A549 (cell line): ENCODE measurements around the gene RNF41. TPM values are rescaled to one million over a fixed set of nuclear protein-coding genes. Genes with fewer than 3 reads are reported as not detected.

Experiments used
- ATAC-seq, 2 experiments: fragments of 200-7000 bp in 1 of 2; fragments of >200 bp in 1 of 2; cut with Nextera tagmentation in 1 of 2; cut with Tn5 transposase in 1 of 2; 3 replicates each; pipeline versions ENCODE4 v1.8.0 to v1.9.1; 2018 to 2020; ENCODE audit warnings: mild to moderate bottlenecking in 1 of 2, moderate library complexity in 1 of 2
- CTCF ChIA-PET: fragments of 300-600 bp; sonication (Branson Sonifier 250); formaldehyde crosslinking; extraction: SDS; loops from one replicate; lab custom pipeline; 2021; ENCODE audit warnings: antibody characterized with exemption, inconsistent platforms; lab: Yijun Ruan, JAX
- POLR2A ChIA-PET: fragments of 350-600 bp; formaldehyde crosslinking; extraction: SDS; loops from one replicate; lab custom pipeline; 2021; ENCODE audit warnings: antibody characterized with exemption, inconsistent platforms; lab: Yijun Ruan, JAX
- DNase-seq, 2 experiments: peaks; one replicate each; pipeline versions ENCODE4 v3.0.0 to v3.0.0-alpha.2; 2011 to 2016; ENCODE audit warnings: low read depth in 1 of 2, low spot score in 1 of 2
- FAIRE-seq: peaks from 2 replicates; lab custom pipeline; 2011; peaks lifted over from hg19 to GRCh38; lab: Jason Lieb, UNC
- H3K27ac ChIP-seq, 2 experiments: fragments of >200 bp; sonication (Bioruptor Twin); formaldehyde crosslinking; 3 replicates each; pipeline ENCODE4 v1.5.1; 2016 to 2017
- H3K4me1 ChIP-seq: fragments of >200 bp; sonication (Bioruptor Twin); formaldehyde crosslinking; 3 replicates; pipeline ENCODE4 v1.6.1; 2016
- H3K4me2 ChIP-seq: fragments of >200 bp; sonication (Bioruptor Twin); formaldehyde crosslinking; 3 replicates; pipeline ENCODE4 v1.6.1; 2016
- H3K4me3 ChIP-seq: fragments of >200 bp; sonication (Bioruptor Twin); formaldehyde crosslinking; 3 replicates; pipeline ENCODE4 v1.5.1; 2016
- H3K9me3 ChIP-seq: fragments of >200 bp; sonication (Bioruptor Twin); formaldehyde crosslinking; 3 replicates; pipeline ENCODE4 v1.6.1; 2016
- ATOH8 ChIP-seq: fragments of 250-450 bp; sonication (Bioruptor Pico); IDR thresholded peaks from 2 replicates; pipeline ENCODE4 v1.5.0; 2020; ENCODE audit warnings: low read depth, mild to moderate bottlenecking, moderate library complexity
- BCL3 ChIP-seq: fragments of >200 bp; sonication (Bioruptor Twin); formaldehyde crosslinking; IDR thresholded peaks from 3 replicates; pipeline ENCODE4 v1.6.1; 2016
- CTCF ChIP-seq: fragments of >200 bp; sonication (Bioruptor Twin); formaldehyde crosslinking; IDR thresholded peaks from 3 replicates; pipeline ENCODE4 v1.5.1; 2016
- EHMT2 ChIP-seq: fragments of 200-600 bp; sonication (generic); IDR thresholded peaks from 2 replicates; pipeline ENCODE4 v1.6.1; 2016; ENCODE audit warnings: antibody characterized with exemption, low read depth, mild to moderate bottlenecking, moderate library complexity
- ELK1 ChIP-seq: fragments of 150-350 bp; IDR thresholded peaks from 2 replicates; pipeline ENCODE4 v1.6.1; 2014; ENCODE audit warnings: low read depth, mild to moderate bottlenecking, low read length
- FOSB ChIP-seq: fragments of 250-450 bp; sonication (Bioruptor Pico); IDR thresholded peaks from 2 replicates; pipeline ENCODE4 v1.5.0; 2020; ENCODE audit warnings: mild to moderate bottlenecking, moderate library complexity
- HOXA7 ChIP-seq: fragments of 250-450 bp; sonication (Bioruptor Pico); IDR thresholded peaks from 2 replicates; pipeline ENCODE4 v1.5.0; 2020; ENCODE audit warnings: mild to moderate bottlenecking, moderate library complexity
- HOXB13 ChIP-seq: fragments of 250-450 bp; sonication (Bioruptor Pico); IDR thresholded peaks from 2 replicates; pipeline ENCODE4 v1.5.0; 2020; ENCODE audit warnings: low read depth, mild to moderate bottlenecking, moderate library complexity
- KDM1A ChIP-seq: fragments of 200-600 bp; sonication (generic); IDR thresholded peaks from 2 replicates; pipeline ENCODE4 v1.6.1; 2016; ENCODE audit warnings: low read depth, mild to moderate bottlenecking
- KDM5A ChIP-seq: fragments of 200-600 bp; sonication (generic); IDR thresholded peaks from 2 replicates; pipeline ENCODE4 v1.6.1; 2016; ENCODE audit warnings: antibody characterized with exemption, mild to moderate bottlenecking
- MAFK ChIP-seq: fragments of 450-650 bp; IDR thresholded peaks from 2 replicates; pipeline ENCODE4 v1.6.1; 2014; ENCODE audit not compliant: partially characterized antibody
- NFE2L2 ChIP-seq: fragments of 150-350 bp; conservative IDR thresholded peaks from 2 replicates; pipeline ENCODE4 v1.6.1; 2014; ENCODE audit warnings: low read length
- NR3C1 ChIP-seq: fragments of >200 bp; sonication (Bioruptor Twin); formaldehyde crosslinking; IDR thresholded peaks from 3 replicates; pipeline ENCODE4 v1.6.1; 2017
- POLR2A ChIP-seq: IDR thresholded peaks from 2 replicates; pipeline ENCODE4 v1.6.1; 2012; ENCODE audit warnings: mild to moderate bottlenecking, low read length
- POLR2AphosphoS2 ChIP-seq: conservative IDR thresholded peaks from 2 replicates; pipeline ENCODE4 v1.6.1; 2012; ENCODE audit warnings: low read length, improper control_type of control experiment, inconsistent platforms
- RFX5 ChIP-seq: fragments of 450-650 bp; IDR thresholded peaks from 2 replicates; pipeline ENCODE4 v1.7.1; 2014; ENCODE audit warnings: antibody characterized with exemption, mild to moderate bottlenecking, moderate library complexity
- RNF2 ChIP-seq: fragments of 200-600 bp; sonication (generic); IDR thresholded peaks from 2 replicates; pipeline ENCODE4 v1.6.1; 2016; ENCODE audit warnings: low read depth, mild to moderate bottlenecking, antibody characterized with exemption, moderate library complexity, borderline replicate concordance
- USF2 ChIP-seq: fragments of 450-650 bp; IDR thresholded peaks from 2 replicates; pipeline ENCODE4 v1.6.1; 2014; ENCODE audit warnings: antibody characterized with exemption
- ZSCAN20 ChIP-seq: fragments of 250-450 bp; sonication (Bioruptor Pico); IDR thresholded peaks from 2 replicates; pipeline ENCODE4 v1.8.0; 2022; ENCODE audit warnings: mild to moderate bottlenecking, moderate library complexity
- WGBS: methylation state at CpG from one replicate; pipeline ENCODE4 v1.1.6; 2017; ENCODE audit errors: missing lambda C conversion rate; 5-methylcytosine and 5-hydroxymethylcytosine counted together
- polyA plus RNA-seq, 4 experiments: library from polyadenylated mRNA; depleted of rRNA in 3 of 4; stranded (reverse); fragments of >200 nt; fragmentation: RNase III in 1 of 4; extraction: RNeasy Plus Mini Kit Qiagen cat#74134 plus additional on column Dnase treatment in 1 of 4; gene quantifications; 2 replicates in 3 of 4; 3 replicates in 1 of 4; pipeline ENCODE4 v1.2.3, GENCODE V29; 2011 to 2017

RNF41 gene
- polyA plus RNA-seq, 2 of the 4 experiments (the other 2 are of a cell fraction): 21.7 to 47.8 TPM

- TF ChIP-seq CTCF (no peak), NFE2L2 (no peak), FOSB (CRISPR knock-in tag) (no peak), HOXB13 (CRISPR knock-in tag) (0 out of 2 replicates have a peak, but pooled peaks have one; percentile 37)
Measured at GRCh38 chr12:56261503-56262232, 39.9 kb upstream of the RNF41 start (continued).

- Histone ChIP-seq H3K4me1 (peaks cover 46% of the 10 kb centered on the region), H3K9me3 (no peaks in the 10 kb centered on the region), H3K27ac (peak overlapping the region; percentile 82 to 86), H3K4me3 (no peak overlapping the region), H3K4me2 (peak overlapping the region; percentile 61; the same call in 2 of the 3 replicates)
- no peak for ATAC-seq
- ChIA-PET POLR2A (no interaction called here), CTCF (interaction anchor here (2.9 to 9.6 kb wide), 4 partner anchors 13 to 203 kb away, joined by 8 to 101 read pairs (median 42); partner anchors contain the start of gene SMARCC2)
- FAIRE-seq: no peak
- no peak for DNase-seq
- 84% methylated on average over 3 of the region's 3 CpGs for WGBS
- no peak for TF ChIP-seq KDM5A
- TF ChIP-seq NFE2L2: no peak
- no peak for TF ChIP-seq HOXA7 (CRISPR knock-in tag)
- TF ChIP-seq KDM1A: no peak
Measured at GRCh38 chr12:56260921-56261320, 39.2 kb upstream of the RNF41 start.

- TF ChIP-seq USF2: no peak
- TF ChIP-seq RNF2: no peak
- no peak for TF ChIP-seq NR3C1
- H3K27ac ChIP-seq: peak overlapping the region; percentile 82 to 86; a peak in 4 of 6 replicates
- no peak for ATAC-seq
- no peak for FAIRE-seq
- no peaks in the 10 kb centered on the region for H3K9me3 ChIP-seq
- WGBS: 92% methylated on average over 8 of the region's 8 CpGs
- ChIA-PET POLR2A (no interaction called here), CTCF (interaction anchor here (2.9 to 14.6 kb wide), 5 partner anchors 9 to 204 kb away, joined by 8 to 146 read pairs (median 69); partner anchors contain the start of genes COQ10A and SMARCC2)
- no peak overlapping the region for H3K4me3 ChIP-seq
- H3K4me2 ChIP-seq: no peak overlapping the region
- DNase-seq: no peak
- peaks cover 47% of the 10 kb centered on the region for H3K4me1 ChIP-seq
Measured at GRCh38 chr12:56260380-56260779, 38.7 kb upstream of the RNF41 start.

- ChIA-PET CTCF (interaction anchor here (0.7 to 14.6 kb wide), 29 partner anchors 11 to 214 kb away, joined by 3 to 146 read pairs (median 6); partner anchors contain the start of genes COQ10A, RNF41, SMARCC2 and ZC3H10), POLR2A (interaction anchor here (0.6 to 2.7 kb wide), 5 partner anchors 8 to 205 kb away, joined by 3 to 21 read pairs (median 3); partner anchors contain the start of genes COQ10A, RNF41 and SMARCC2)
- peak overlapping the region; percentile 92 to 97 for H3K27ac ChIP-seq
- FAIRE-seq (no peak), ATAC-seq (peak; percentile 2; a peak in 2 of 6 replicates), DNase-seq (no peak)
- WGBS: 28% methylated on average over 9 of the region's 9 CpGs
- H3K9me3 ChIP-seq: no peaks in the 10 kb centered on the region
- peak overlapping the region; percentile 94 for H3K4me3 ChIP-seq
- peak overlapping the region; percentile 79 for H3K4me2 ChIP-seq
- peaks cover 47% of the 10 kb centered on the region for H3K4me1 ChIP-seq
- TF ChIP-seq NFE2L2 (no peak), BCL3 (no peak), ELK1 (no peak), FOSB (CRISPR knock-in tag) (no peak), NR3C1 (no peak), MAFK (no peak), KDM5A (no peak), ZSCAN20 (CRISPR knock-in tag) (no peak), POLR2AphosphoS2 (no peak), RFX5 (no peak), EHMT2 (no peak), ATOH8 (CRISPR knock-in tag) (no peak), POLR2A (no peak)
- TF ChIP-seq, all 56 proteins: peak for 0
Measured at GRCh38 chr12:56258820-56259183, 37.1 kb upstream of the RNF41 start.
